ENCODE data around the gene FAM118B.

The FAM118B gene

DNA sequence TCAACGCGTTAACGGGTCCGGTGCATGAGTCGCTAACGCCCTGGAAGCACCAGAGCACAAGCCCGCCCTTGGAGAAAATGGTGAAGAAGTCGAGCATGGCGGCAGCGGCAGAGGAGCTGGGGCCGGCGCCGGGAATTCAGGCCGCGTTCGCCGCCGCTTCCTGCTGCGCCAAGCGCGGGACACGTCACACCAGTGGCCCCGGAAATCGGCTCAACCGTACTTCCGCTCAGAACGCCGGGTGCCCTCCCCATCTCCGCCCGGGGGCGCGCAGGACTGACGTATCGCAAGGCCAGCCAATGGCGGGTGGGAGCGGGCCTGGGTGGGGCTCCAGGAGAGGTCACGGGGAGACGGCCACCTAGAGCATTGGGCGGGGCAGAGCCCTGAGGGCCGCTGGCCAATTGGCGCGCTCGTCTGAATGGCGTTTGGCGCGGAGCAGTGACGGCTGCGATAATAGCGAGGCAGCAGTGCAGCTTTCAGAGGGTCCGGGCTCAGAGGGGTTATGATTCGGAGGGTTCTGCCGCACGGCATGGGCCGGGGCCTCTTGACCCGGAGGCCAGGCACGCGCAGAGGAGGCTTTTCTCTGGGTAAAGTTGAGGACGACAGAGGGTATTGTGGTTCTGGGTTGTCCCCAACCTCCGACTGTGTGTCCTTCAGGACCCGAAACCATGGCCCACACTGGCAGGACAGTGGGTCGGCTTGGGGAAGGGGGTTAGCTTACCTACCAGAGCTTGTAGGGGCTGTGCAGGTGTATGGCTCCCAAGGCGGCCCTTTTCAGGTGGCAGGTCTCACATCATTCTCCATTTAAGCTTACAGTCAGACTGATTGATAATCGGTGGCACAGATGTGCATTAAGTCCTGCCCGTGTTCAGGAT is 57.4 kb downstream of the FAM118B start, which contains the start of the genes FOXRED1 and SRPRA:
FOXRED1 (plus strand) TSS at position 447 of the 872 bp plus-strand sequence; CDS start at position 500, 53 bp downstream.
SRPRA (minus strand) TSS at position 188 of the 872 bp plus-strand sequence; CDS start at position 97, 91 bp downstream.
- Mint-ChIP-seq H3K9me3 (no peaks in the 10 kb centered on the region), H3K4me1 (peaks cover 52% of the 10 kb centered on the region), H3K27ac (peak within 1 kb of the TSS; percentile 99), H3K27me3 (no peaks in the 10 kb centered on the region), H3K4me3 (peak within 1 kb of the TSS; percentile 98 to 99)
- DNase-seq (peak; percentile 99 to 100), ATAC-seq (peak; percentile 99)

DNA sequence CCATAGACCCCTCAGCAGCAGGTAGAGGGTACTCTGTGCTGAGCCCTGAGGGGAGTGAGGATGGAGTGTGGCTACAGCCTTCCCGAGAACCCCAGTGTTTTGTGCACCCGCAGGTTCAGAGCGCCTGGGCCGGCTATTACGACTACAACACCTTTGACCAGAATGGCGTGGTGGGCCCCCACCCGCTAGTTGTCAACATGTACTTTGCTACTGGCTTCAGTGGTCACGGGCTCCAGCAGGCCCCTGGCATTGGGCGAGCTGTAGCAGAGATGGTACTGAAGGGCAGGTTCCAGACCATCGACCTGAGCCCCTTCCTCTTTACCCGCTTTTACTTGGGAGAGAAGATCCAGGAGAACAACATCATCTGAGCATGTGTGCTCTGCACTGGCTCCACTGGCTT is 65.7 kb downstream of the FAM118B start:
- Mint-ChIP-seq H3K27ac (no peak overlapping the region), H3K4me3 (no peak overlapping the region), H3K4me1 (peaks cover 33% of the 10 kb centered on the region), H3K27me3 (no peaks in the 10 kb centered on the region), H3K9me3 (no peaks in the 10 kb centered on the region)
- ATAC-seq (no peak), DNase-seq (no peak)

DNA sequence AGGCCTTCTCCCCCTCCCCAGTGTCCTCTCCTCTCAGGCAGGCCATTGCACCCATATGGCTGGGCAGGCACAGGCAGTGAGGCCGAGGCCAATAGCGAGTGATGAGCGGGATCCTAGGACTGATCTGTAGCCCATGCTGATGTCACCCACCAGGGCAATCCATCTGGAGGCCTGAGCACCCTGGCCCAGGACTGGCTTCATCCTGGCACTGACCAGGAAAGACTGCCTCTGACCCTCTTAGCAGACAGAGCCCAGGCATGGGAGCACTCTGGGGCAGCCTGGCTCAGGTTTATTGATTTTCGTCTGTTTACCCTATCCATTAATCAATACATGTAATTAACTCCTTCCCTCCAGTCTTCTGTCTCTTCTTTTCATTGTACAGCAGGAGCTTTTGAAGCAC is 66.2 kb downstream of the FAM118B start:
- no peak overlapping the region for H3K27ac Mint-ChIP-seq

DNA sequence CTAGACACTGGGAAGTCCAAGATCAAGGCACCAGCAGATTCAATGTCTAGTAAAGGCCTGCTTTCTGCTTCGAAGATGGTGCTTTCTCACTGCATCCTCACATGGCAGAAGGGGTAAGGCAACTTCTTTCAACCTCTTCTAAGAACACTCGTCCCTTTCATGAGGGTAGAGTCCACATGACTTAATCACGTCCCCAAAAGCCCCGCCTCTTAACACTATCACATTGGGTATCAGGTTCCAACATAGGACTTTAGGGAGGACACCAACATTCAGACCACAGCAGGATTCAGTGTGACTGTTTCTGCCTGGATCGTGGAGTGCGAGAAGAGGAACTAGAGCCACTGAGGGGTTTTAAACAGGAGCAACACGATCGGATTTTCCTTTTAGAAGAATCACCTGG is 67.6 kb downstream of the FAM118B start:
- no peaks in the 10 kb centered on the region for H3K9me3 Mint-ChIP-seq
- peaks cover 40% of the 10 kb centered on the region for H3K4me1 Mint-ChIP-seq
- H3K4me3 Mint-ChIP-seq = no peak overlapping the region
- DNase-seq = no peak
- no peak overlapping the region for H3K27ac Mint-ChIP-seq
- ATAC-seq = no peak
- no peaks in the 10 kb centered on the region for H3K27me3 Mint-ChIP-seq

More for the DNA sequence above, 66.2 kb downstream of the FAM118B start:
- DNase-seq (no peak), ATAC-seq (no peak)
- Mint-ChIP-seq H3K4me1 (peaks cover 36% of the 10 kb centered on the region), H3K27me3 (no peaks in the 10 kb centered on the region), H3K4me3 (no peak overlapping the region), H3K9me3 (no peaks in the 10 kb centered on the region)

DNA sequence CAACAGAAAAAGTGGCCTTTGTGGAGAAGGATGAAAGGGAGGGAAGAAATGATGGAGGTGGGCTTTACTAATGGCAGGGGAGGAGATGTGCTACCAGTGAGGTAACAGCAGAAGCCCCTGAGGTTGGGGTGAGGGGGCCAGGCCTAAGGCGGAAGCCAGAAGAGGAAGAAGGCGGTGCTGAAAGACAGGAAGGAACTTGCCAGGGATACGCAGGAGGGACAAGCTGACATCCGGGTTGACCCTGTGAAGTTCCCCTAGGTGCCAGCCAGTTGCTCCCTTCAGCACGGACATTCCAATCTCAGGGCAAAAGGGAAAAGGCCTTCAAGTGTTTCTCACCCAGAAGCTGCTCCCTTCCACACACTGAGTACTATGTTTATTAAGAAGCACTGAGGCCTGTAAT is 69.0 kb downstream of the FAM118B start:
- peaks cover 52% of the 10 kb centered on the region for H3K4me1 Mint-ChIP-seq
- no peak overlapping the region for H3K4me3 Mint-ChIP-seq
- peak overlapping the region; percentile 71 to 87 for H3K27ac Mint-ChIP-seq
- H3K9me3 Mint-ChIP-seq = no peaks in the 10 kb centered on the region
- no peaks in the 10 kb centered on the region for H3K27me3 Mint-ChIP-seq
- ATAC-seq = no peak
- DNase-seq = no peak

DNA sequence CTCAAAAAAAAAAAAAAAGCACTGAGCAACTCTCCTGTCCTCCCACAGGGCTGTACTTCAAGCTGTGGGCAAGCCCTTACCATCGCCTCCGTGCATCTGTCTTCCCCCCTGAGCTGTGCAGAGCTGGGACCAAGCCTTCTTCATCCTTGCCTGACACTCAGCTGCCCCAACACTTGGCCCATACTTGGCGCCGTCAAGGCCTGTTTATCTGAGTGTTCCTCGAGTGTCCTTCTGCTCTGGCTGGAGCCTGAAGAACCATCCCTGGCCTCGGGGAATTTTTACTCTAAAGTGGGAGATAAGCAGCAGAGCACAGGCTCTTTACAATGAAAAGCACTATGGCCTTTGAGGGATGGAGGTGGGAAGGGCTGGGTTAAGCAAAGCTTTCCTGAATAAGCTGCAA is 69.7 kb downstream of the FAM118B start:
- DNase-seq (no peak), ATAC-seq (no peak)
- Mint-ChIP-seq H3K27ac (no peak overlapping the region), H3K9me3 (no peaks in the 10 kb centered on the region), H3K4me1 (peaks cover 52% of the 10 kb centered on the region), H3K27me3 (no peaks in the 10 kb centered on the region), H3K4me3 (peak overlapping the region in 1 of 2 donors; percentile 97)

DNA sequence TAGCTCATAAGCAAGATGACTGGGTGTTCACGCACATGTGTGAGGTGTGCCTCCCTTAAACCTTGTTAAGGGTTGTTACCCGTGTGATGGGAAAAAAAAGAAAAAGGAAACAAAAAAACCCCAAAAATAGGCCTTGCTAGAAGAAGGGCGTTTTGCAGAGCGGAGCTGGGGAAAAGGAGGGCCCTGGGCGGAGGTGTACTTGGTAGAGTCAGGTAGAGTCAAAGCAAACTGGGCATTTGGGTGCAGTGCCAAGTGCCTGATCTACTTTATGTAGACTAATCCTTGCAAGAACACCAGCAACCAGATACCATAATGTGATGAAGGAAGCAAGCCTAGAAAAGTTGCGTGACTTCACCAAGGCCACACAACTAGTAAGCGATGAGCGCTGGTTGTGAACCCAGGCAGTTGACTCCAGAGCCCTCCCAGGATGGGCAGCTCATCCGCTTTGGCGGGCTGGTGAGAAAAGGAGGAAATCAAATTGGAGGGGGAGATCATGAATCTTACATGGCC is 70.1 kb downstream of the FAM118B start:
- Mint-ChIP-seq H3K4me1 (peaks cover 54% of the 10 kb centered on the region), H3K4me3 (peak overlapping the region; percentile 97 to 98), H3K27me3 (no peaks in the 10 kb centered on the region), H3K27ac (peak overlapping the region in 1 of 2 donors; percentile 87), H3K9me3 (no peaks in the 10 kb centered on the region)
- no peak for ATAC-seq
- no peak for DNase-seq

DNA sequence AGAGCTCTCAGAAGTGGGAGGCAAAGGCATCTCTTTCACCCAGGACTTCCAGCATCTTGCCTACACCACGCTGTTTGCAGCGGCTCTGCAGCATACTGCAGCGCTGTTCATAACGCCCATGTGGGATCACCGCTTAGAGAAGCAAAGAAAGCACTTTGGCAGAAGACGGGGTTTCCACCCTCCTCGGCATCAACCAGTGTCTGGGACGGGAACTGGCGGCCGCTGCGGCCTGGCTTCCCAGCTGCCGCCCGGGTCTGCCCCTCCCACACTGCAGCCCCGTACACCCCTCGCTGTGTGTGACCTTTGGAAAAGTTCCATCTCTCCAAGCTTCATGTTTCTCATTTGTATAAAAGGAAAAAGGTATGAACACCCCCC is 70.8 kb downstream of the FAM118B start:
- ATAC-seq (peak; percentile 51), DNase-seq (peak; percentile 36 to 48)
- peaks cover 58% of the 10 kb centered on the region for H3K4me1 Mint-ChIP-seq
- peak overlapping the region; percentile 97 to 98 for H3K4me3 Mint-ChIP-seq
- H3K27ac Mint-ChIP-seq = peak overlapping the region; percentile 97 to 98
- no peaks in the 10 kb centered on the region for H3K27me3 Mint-ChIP-seq
- no peaks in the 10 kb centered on the region for H3K9me3 Mint-ChIP-seq

DNA sequence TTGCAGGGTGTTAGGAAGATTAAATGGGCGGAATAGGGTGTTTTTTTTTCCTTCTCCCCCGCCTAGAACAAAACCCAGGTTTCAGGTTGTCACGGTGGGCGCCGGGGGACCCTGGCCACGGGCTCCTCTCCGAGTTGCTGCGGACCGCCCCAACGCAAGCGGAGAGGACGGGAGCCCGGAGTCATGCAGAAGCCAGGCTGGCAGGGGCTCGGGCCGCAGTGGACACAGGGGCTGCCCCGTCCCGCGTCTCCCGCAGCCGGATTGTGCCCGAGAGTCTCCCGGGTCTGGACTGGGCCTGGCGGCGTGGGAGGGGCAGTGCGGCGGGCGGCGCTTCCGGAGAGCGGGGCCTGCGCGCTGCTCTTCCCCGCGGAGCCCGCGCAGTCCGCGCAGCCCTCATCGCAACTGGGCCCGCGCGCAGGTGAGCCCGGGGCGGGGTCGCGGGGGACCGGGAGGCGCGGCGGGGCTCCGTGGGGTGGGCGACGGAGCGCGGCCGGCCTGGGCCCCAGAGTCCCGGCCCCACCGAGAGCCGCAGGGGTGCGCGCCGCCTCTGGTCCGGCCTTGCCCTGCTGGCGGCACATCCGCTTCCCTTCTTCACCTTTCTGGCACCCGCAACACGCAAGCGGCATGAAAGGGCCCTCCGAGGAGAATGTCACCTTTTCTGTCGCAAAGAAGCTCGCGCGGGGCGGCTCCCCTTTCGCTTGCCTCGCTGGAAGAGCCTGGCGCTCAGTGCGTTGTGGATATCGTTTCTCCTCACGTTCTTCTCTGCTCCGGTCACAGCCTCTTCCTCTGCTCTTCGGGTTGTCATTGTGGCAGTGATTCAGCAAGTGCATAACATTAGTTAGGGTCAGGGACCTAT is 71.4 kb downstream of the FAM118B start, which contains the start of gene TIRAP:
TIRAP (plus strand) TSS at position 358 of the 856 bp plus-strand sequence. CDS start 7,802 bp downstream, outside the sequence.
- peak; percentile 80 for ATAC-seq
- H3K9me3 Mint-ChIP-seq = no peaks in the 10 kb centered on the region
- DNase-seq = peak; percentile 70 to 74
- H3K27ac Mint-ChIP-seq = peak within 1 kb of the TSS; percentile 98 to 99
- H3K27me3 Mint-ChIP-seq = no peaks in the 10 kb centered on the region
- H3K4me3 Mint-ChIP-seq = peak within 1 kb of the TSS; percentile 97 to 98
- peaks cover 59% of the 10 kb centered on the region for H3K4me1 Mint-ChIP-seq

DNA sequence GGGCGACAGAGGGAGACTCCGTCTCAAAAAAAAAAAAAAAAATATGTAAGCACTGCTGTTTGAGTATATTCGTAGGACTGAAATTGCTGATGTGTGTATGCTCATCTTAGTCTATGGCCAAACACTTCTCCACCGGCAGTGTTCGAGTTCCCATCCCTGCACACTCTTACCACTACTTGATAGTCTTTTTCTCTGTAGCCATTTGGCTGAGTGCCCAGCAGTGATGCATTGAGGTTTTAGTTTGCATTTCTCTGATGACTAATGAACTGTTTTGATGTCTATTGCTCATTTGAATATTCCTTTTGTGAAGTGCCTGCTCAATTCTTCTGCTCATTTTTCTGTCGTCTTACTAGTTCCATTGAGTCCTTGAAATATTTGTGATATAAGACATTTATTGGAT is 73.2 kb downstream of the FAM118B start:
- Mint-ChIP-seq H3K9me3 (no peaks in the 10 kb centered on the region), H3K4me1 (peaks cover 65% of the 10 kb centered on the region), H3K4me3 (peak overlapping the region; percentile 97 to 98), H3K27me3 (no peaks in the 10 kb centered on the region), H3K27ac (peak overlapping the region in 1 of 2 donors; percentile 80)
- DNase-seq (peak; percentile 79 to 86), ATAC-seq (peak; percentile 54)

DNA sequence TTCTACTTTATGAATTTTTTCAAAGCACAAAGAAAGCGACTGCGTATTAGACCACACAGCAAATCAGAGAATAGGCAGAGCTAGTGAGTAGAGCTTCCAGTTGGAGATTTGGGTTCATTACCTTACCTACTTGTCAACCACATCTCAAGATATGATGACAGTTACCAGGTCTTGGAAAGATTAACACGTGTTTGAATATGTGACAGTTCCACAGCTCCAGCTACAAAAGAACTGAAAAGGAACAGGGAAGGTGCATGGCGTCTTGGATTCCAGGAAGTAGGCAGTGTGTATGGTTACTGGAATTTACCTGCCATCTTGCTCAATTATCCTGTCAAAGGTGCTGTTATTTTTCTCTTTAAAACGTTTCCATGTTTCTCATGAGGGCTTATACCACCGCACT is 76.7 kb downstream of the FAM118B start:
- H3K9me3 Mint-ChIP-seq = no peaks in the 10 kb centered on the region
- H3K4me1 Mint-ChIP-seq = peaks cover 48% of the 10 kb centered on the region
- H3K27me3 Mint-ChIP-seq = no peaks in the 10 kb centered on the region
- DNase-seq = no peak
- ATAC-seq = no peak
- no peak overlapping the region for H3K4me3 Mint-ChIP-seq
- no peak overlapping the region for H3K27ac Mint-ChIP-seq

DNA sequence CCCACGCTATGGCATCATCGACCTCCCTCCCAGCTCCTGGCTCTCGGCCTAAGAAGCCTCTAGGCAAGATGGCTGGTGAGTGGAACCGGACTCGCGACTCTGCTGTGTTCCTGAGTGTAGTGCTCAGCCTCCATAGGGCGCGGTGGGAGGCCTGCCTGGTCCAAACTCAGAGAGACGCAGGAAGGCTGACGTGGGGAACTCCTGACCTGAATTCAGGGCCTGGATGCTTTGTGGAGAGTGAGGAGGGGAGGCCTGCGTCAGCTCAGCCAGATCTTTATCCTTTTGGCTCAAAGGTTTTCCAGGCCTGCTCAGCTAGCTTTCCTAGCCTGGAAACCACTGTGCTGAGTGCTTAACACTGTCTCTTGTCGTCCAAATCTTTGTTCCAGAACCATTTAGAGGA is 79.3 kb downstream of the FAM118B start:
- Mint-ChIP-seq H3K9me3 (no peaks in the 10 kb centered on the region), H3K27me3 (no peaks in the 10 kb centered on the region), H3K4me3 (no peak overlapping the region), H3K4me1 (peaks cover 35% of the 10 kb centered on the region), H3K27ac (no peak overlapping the region)
- ATAC-seq (no peak), DNase-seq (no peak)

DNA sequence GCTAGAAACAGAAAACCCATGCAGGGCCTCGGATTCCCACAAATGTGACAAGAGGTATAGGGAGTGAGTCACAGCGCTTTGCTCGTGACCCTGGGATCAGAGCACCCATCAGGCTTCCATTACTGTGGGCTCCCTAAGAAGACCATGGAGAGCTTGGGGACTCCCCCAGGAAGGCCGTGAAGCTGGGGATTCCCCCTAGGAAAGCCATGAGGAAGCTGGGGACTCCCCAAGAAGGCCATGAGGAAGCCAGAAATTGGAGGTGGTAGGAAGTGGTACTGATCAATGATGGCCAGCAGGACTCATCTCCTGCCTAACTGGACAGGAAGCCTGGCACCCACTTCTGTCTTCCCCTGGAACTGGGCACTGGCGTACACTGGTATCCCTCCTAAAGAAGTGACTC is 82.1 kb downstream of the FAM118B start:
- DNase-seq = no peak

DNA sequence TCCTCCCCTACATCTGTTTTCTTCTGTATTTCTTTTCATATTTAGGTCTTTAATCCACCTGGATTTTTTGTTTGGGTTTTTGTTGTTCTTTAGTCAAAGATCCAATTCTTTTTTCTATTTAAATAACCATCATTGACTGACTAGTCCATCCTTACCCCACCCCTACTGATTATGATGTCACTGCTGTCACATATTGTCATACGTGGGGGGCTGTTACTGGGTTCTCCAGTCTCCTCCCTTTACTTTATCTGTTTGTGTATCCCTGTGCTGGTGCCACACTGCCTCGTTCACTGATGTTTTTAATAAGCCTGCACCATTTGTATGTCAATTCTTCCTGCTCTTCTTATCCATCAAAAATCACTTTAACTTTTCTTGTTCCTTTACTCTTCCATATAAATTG is 85.4 kb downstream of the FAM118B start:
- no peak for DNase-seq
- peak overlapping the region in 1 of 2 donors; percentile 69 for H3K27ac Mint-ChIP-seq
- H3K27me3 Mint-ChIP-seq = no peaks in the 10 kb centered on the region
- no peak overlapping the region for H3K4me3 Mint-ChIP-seq
- no peak for ATAC-seq
- H3K9me3 Mint-ChIP-seq = no peaks in the 10 kb centered on the region
- peaks cover 18% of the 10 kb centered on the region for H3K4me1 Mint-ChIP-seq

More for the DNA sequence above, 82.1 kb downstream of the FAM118B start:
- ATAC-seq = peak; percentile 45
- no peaks in the 10 kb centered on the region for H3K27me3 Mint-ChIP-seq
- peaks cover 18% of the 10 kb centered on the region for H3K4me1 Mint-ChIP-seq
- H3K9me3 Mint-ChIP-seq = no peaks in the 10 kb centered on the region
- no peak overlapping the region for H3K4me3 Mint-ChIP-seq
- H3K27ac Mint-ChIP-seq = peak overlapping the region in 1 of 2 donors; percentile 9

Measured in stimulated activated naive CD8-positive, alpha-beta T cell treated with anti-CD3 and anti-CD28 coated beads, Interleukin-15, amount 100 ng/mL, for 72 hours (primary cell).